Subcutaneous abdominal adipose tissue (tissue), 5 donors: ENCODE results near the gene CPT1B.
A peak's percentile ranks its signal among the peaks of the same experiment; 100 is the strongest.

Experiments used
- H3K27ac ChIP-seq: one replicate; pipeline ENCODE4 v1.7.0; 2013; ENCODE audit warnings: low read depth, mild to moderate bottlenecking, inconsistent platforms, low read length, moderate library complexity
- H3K27me3 ChIP-seq, 5 donors: one replicate each; pipeline ENCODE4 v1.7.0; 2013; ENCODE audit warnings: low read length in 5 of 5, inconsistent platforms in 1 of 5; ENCODE audit not compliant: control insufficient read depth in 5 of 5, insufficient read depth in 4 of 5
- H3K36me3 ChIP-seq, 5 donors: one replicate each; pipeline ENCODE4 v1.7.0; 2013; ENCODE audit warnings: low read length in 5 of 5; ENCODE audit not compliant: control insufficient read depth in 5 of 5, insufficient read depth in 5 of 5
- H3K4me1 ChIP-seq, 5 donors: one replicate each; pipeline ENCODE4 v1.7.0; 2013; ENCODE audit warnings: low read length in 5 of 5, mild to moderate bottlenecking in 3 of 5, moderate library complexity in 1 of 5; ENCODE audit not compliant: control insufficient read depth in 5 of 5, insufficient read depth in 5 of 5
- H3K4me3 ChIP-seq, 5 donors: one replicate each; pipeline ENCODE4 v1.7.0; 2013; ENCODE audit warnings: low read length in 5 of 5, low read depth in 1 of 5
- H3K9ac ChIP-seq, 5 donors: one replicate each; pipeline ENCODE4 v1.7.0; 2013; ENCODE audit warnings: low read length in 5 of 5, mild to moderate bottlenecking in 4 of 5, moderate library complexity in 3 of 5
- H3K9me3 ChIP-seq, 5 donors: one replicate each; pipeline ENCODE4 v1.7.0; 2013; ENCODE audit warnings: low read length in 5 of 5; ENCODE audit not compliant: control insufficient read depth in 5 of 5
- donor health status: healthy.
- donor health status: healthy.
- donor health status: healthy.
- donor health status: healthy.
- donor health status: healthy.

The CPT1B gene

DNA sequence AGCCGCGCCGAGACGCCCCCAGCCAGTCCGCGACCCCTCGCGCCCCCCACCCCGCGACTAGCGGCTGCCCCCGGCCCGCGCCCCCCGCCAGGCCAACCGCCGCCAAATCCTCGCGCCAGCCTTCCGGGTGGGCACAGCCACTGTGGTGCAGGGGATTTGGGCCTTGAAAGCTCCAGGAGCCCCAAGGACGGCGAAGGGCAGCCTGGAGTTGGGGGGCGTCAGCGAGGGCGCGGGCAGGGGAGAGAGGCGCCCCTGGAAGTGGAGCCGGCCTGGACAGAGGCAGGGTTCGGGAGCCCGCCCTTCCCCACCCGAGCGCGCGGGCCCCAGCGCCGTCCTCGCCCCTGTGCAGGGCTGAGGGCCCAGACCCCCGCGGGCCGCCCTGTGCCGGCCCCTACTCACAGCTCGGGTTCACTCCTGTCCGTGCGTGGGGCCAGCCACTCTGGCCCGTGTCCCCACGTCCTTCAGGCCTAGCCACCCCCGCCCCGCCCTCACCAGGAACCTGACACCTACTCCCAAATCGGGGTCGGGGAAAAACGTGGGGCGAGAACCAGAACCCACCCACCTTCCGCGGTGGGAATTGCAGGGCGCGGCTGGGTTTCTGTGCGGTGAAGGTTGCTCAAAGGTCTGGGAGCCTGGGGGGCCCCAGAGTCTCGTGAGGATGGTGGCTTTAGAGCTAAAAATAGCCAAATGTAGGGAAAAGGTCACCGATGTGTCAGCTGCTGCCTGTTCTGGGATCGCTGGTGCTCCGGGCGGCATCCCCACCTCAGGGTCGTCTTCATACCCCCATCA is at the start of gene CPT1B:
CPT1B (minus strand) TSS at position 441 of the 789 bp plus-strand sequence. CDS start 512 bp downstream, outside the sequence.
- H3K27ac ChIP-seq: peak within 1 kb of the TSS; percentile 46
- no peaks in the 10 kb centered on the region for H3K9me3 ChIP-seq
- peaks cover 6 to 43% (median 31%) of the 10 kb centered on the region in 5 donors for H3K4me1 ChIP-seq
- H3K4me3 ChIP-seq: peak within 1 kb of the TSS in 3 of 5 donors; percentile 19 to 40 (median 39)
- H3K36me3 ChIP-seq: peaks cover 0 to 31% (median 7%) of the 10 kb centered on the region in 5 donors
- H3K27me3 ChIP-seq: no peaks in the 10 kb centered on the region
- H3K9ac ChIP-seq: peak within 1 kb of the TSS in 4 of 5 donors; percentile 21 to 71 (median 36)

DNA sequence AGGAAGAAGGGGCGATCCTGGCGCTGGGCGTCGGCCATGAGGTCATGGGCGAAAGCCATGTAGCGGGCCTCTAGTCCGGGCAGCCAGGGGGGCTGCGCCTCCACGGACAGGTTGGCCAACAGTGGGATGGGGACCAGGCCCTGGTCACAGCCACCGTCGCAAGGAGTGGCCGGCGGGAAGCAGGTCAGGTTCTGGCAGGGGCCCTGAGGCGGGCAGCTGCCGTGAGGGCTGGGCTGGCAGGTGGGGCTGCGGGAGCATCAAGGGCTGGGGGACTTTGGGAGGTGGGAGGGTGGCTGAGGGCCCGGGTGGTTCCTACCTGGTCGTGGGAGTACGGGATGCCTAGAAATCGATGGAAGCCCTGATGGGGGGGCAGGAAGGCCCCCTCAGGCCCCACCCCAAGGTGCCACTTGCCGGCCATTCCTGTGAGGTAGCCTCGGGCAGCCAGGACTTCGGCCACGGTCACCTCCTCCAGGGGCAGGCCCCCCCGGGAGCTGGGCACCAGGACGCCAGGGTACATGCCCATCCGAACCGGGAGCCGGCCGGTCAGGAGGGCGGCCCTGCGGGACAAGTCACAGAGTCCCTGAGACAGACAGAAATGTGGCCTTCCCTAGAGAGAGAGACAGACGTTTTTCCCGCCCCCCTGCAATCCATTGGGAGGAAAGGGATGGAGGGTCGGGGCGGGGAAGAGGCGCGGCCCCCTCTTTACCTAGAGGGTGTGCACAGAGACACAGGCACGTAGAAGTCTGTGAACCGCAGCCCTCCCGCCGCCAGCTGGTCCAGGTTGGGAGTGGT is 48.8 kb upstream of the CPT1B start:
- Histone ChIP-seq H3K4me3 (peak overlapping the region in 4 of 5 donors; percentile 73 to 88 (median 76)), H3K27me3 (no peaks in the 10 kb centered on the region)

DNA sequence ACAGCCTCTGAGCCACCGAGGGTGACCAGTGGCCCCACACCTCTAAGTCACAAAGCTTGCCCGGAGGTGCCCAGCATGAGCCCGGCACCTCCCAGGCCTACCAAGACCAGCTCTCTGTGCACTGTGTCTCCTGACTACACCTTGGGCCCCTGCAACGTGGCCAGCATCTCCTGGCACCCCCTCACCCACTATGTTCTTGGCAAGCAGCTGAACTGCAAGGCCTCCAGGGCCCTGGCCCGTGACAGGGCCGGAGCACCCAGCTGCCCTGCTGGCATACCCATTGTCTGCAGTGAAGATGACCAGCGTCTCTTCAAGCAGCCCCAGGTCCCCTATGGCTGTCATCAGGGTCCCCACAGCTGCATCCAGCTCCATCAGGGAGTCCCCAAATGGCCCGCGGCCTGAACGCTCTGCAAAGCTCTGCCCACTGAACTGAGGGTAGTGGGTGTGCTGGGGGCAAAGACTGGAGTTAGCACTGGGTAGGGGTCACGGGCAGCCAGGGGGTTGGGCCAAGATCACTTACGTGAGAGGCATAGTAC is 48.2 kb upstream of the CPT1B start:
- peak overlapping the region in 2 of 5 donors; percentile 73 to 88 for H3K4me3 ChIP-seq
- no peak overlapping the region for H3K9ac ChIP-seq
- peaks cover 4 to 55% (median 42%) of the 10 kb centered on the region in 5 donors for H3K4me1 ChIP-seq
- no peaks in the 10 kb centered on the region for H3K9me3 ChIP-seq
- H3K36me3 ChIP-seq: peaks cover 0 to 21% (median 6%) of the 10 kb centered on the region in 5 donors
- no peaks in the 10 kb centered on the region for H3K27me3 ChIP-seq
- peak overlapping the region; percentile 75 for H3K27ac ChIP-seq

More for the DNA sequence above, 48.8 kb upstream of the CPT1B start:
- peaks cover 0 to 21% (median 6%) of the 10 kb centered on the region in 5 donors for H3K36me3 ChIP-seq
- peaks cover 4 to 49% (median 36%) of the 10 kb centered on the region in 5 donors for H3K4me1 ChIP-seq
- no peaks in the 10 kb centered on the region for H3K9me3 ChIP-seq
- peak overlapping the region in 4 of 5 donors; percentile 80 to 94 (median 86) for H3K9ac ChIP-seq
- H3K27ac ChIP-seq: peak overlapping the region; percentile 75

GRCh38 chr22:50625568-50626313 is 47.5 kb upstream of the CPT1B start:
- Histone ChIP-seq H3K4me1 (peaks cover 4 to 62% (median 48%) of the 10 kb centered on the region in 5 donors), H3K9me3 (no peaks in the 10 kb centered on the region), H3K36me3 (peaks cover 0 to 21% (median 6%) of the 10 kb centered on the region in 5 donors), H3K4me3 (peak overlapping the region in 1 of 5 donors; percentile 88), H3K9ac (no peak overlapping the region), H3K27me3 (peaks cover 0 to 3% (median 0%) of the 10 kb centered on the region in 5 donors), H3K27ac (no peak overlapping the region)

- Histone ChIP-seq H3K36me3 (peaks cover 0 to 21% (median 6%) of the 10 kb centered on the region in 5 donors), H3K9ac (no peak overlapping the region), H3K4me1 (peaks cover 4 to 61% (median 53%) of the 10 kb centered on the region in 5 donors), H3K27me3 (peaks cover 0 to 4% (median 0%) of the 10 kb centered on the region in 5 donors), H3K4me3 (no peak overlapping the region), H3K27ac (no peak overlapping the region), H3K9me3 (no peaks in the 10 kb centered on the region)
Measured at GRCh38 chr22:50625131-50625567, 46.9 kb upstream of the CPT1B start.

GRCh38 chr22:50624347-50625130 is 46.3 kb upstream of the CPT1B start:
- H3K4me3 ChIP-seq: no peak overlapping the region
- H3K27me3 ChIP-seq: peaks cover 0 to 4% (median 0%) of the 10 kb centered on the region in 5 donors
- peaks cover 0 to 21% (median 6%) of the 10 kb centered on the region in 5 donors for H3K36me3 ChIP-seq
- H3K27ac ChIP-seq: no peak overlapping the region
- no peak overlapping the region for H3K9ac ChIP-seq
- H3K4me1 ChIP-seq: peaks cover 4 to 66% (median 57%) of the 10 kb centered on the region in 5 donors
- no peaks in the 10 kb centered on the region for H3K9me3 ChIP-seq

DNA sequence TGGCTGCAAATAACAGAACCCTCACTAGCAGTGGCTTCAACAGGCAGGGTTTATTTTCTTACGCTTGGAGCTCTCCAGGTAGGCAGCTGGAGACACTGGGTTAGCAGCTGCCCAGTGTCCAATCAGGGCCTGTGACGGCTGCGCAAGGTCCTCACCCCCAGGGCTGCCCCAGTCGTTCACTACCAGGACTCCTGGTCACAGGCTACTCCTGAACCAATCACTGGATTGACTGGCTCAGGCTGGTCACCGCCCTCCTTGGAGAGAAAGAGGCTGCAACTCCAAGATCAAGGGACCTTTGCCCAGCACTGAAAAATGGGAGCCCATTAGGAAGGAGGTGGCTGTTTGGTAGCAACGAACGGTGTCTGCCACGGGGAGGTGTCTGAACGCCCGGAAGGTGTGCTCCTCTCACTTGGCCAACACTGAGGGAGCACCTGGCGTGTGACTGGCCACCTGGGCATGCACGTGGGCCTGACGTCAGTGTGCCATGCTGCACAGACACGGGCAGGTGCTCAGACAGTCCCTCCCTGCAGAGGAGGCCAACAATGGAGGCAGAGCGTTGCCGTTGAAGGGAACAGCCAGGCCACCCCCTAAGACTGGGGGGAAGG is 44.6 kb upstream of the CPT1B start:
- H3K9ac ChIP-seq: peak overlapping the region in 1 of 5 donors; percentile 17
- H3K4me3 ChIP-seq: peak overlapping the region in 1 of 5 donors; percentile 25
- no peak overlapping the region for H3K27ac ChIP-seq

GRCh38 chr22:50621948-50622722 is 43.9 kb upstream of the CPT1B start:
- no peak overlapping the region for H3K9ac ChIP-seq
- H3K36me3 ChIP-seq: peaks cover 0 to 21% (median 6%) of the 10 kb centered on the region in 5 donors
- H3K4me1 ChIP-seq: peaks cover 0 to 49% (median 43%) of the 10 kb centered on the region in 5 donors
- no peak overlapping the region for H3K27ac ChIP-seq
- no peaks in the 10 kb centered on the region for H3K9me3 ChIP-seq
- peaks cover 0 to 4% (median 0%) of the 10 kb centered on the region in 5 donors for H3K27me3 ChIP-seq
- H3K4me3 ChIP-seq: peak overlapping the region in 3 of 5 donors; percentile 25 to 50 (median 49)

More for the DNA sequence above, 44.6 kb upstream of the CPT1B start:
- H3K36me3 ChIP-seq: peaks cover 0 to 21% (median 6%) of the 10 kb centered on the region in 5 donors
- H3K27me3 ChIP-seq: peaks cover 0 to 4% (median 0%) of the 10 kb centered on the region in 5 donors
- H3K9me3 ChIP-seq: no peaks in the 10 kb centered on the region
- H3K4me1 ChIP-seq: peaks cover 0 to 56% (median 49%) of the 10 kb centered on the region in 5 donors
